Measurements from ENCODE around the gene HTRA1. TPM values are rescaled to one million over a fixed set of nuclear protein-coding genes. Genes with fewer than 3 reads are reported as not detected.

The HTRA1 gene
- total RNA-seq, 3 donors from 2014 or later = 11.0 to 122 (median 28.9) TPM

DNA sequence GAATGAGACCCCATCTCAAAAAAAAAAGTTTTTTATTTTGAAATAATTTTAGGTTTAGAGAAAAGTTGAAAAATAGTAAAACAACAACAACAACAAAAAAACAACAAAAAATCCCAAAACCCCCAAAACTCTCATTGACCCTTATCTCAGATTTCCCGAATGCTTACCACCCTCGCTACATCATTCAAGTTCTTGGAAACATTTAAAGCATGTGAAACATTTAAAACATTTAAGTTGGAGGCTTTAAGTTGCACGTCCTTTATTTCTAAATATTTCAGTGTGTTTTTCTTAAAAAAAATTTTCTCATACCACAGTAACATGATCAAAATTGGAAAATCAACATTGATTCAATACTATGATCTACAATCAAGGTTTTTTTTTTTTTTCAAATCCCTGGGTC lies 7.3 kb upstream of the HTRA1 start:
- Histone ChIP-seq H3K4me1 (ENCODE audit: low read depth) (no peaks in the 10 kb centered on the region), H3K9me3 (no peaks in the 10 kb centered on the region), H3K4me3 (no peak overlapping the region), H3K36me3 (ENCODE audit: low read depth) (no peaks in the 10 kb centered on the region)
- intact Hi-C loops (cut with DNase I, micrococcal nuclease) = loop anchor here in 1 of 2 donors (10.0 kb wide), 1 partner anchor 111 kb away; the partner anchor contains the start of gene DMBT1
- ATAC-seq = no peak
- TF ChIP-seq, protein P1, sequence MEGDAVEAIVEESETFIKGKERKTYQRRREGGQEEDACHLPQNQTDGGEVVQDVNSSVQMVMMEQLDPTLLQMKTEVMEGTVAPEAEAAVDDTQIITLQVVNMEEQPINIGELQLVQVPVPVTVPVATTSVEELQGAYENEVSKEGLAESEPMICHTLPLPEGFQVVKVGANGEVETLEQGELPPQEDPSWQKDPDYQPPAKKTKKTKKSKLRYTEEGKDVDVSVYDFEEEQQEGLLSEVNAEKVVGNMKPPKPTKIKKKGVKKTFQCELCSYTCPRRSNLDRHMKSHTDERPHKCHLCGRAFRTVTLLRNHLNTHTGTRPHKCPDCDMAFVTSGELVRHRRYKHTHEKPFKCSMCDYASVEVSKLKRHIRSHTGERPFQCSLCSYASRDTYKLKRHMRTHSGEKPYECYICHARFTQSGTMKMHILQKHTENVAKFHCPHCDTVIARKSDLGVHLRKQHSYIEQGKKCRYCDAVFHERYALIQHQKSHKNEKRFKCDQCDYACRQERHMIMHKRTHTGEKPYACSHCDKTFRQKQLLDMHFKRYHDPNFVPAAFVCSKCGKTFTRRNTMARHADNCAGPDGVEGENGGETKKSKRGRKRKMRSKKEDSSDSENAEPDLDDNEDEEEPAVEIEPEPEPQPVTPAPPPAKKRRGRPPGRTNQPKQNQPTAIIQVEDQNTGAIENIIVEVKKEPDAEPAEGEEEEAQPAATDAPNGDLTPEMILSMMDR (IDR thresholded peaks at IDR 0.05) = no peak
- DNase-seq = no peak

DNA sequence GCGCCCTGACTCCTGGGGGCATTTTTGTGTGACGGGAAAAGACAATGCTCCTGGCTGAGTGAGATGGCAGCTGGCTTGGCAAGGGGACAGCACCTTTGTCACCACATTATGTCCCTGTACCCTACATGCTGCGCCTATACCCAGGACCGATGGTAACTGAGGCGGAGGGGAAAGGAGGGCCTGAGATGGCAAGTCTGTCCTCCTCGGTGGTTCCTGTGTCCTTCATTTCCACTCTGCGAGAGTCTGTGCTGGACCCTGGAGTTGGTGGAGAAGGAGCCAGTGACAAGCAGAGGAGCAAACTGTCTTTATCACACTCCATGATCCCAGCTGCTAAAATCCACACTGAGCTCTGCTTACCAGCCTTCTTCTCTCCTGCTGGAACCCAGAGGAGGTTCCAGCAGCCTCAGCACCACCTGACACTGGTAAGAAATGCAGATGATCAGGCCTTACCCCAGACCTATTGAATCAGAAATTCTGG lies 6.7 kb upstream of the HTRA1 start, which contains the start of gene ARMS2:
Gene ARMS2, plus strand, starts transcription at position 51 of the 478 bp plus-strand sequence. Its CDS starts 75 bp downstream, at position 126.
- no peak for ATAC-seq
- H3K9me3 ChIP-seq = no peaks in the 10 kb centered on the region
- H3K4me1 ChIP-seq (ENCODE audit: low read depth) = no peaks in the 10 kb centered on the region
- TF ChIP-seq, protein P1 (IDR thresholded peaks at IDR 0.05) = no peak
- intact Hi-C loops (cut with DNase I, micrococcal nuclease) = loop anchor here in 1 of 2 donors (10.0 kb wide), 1 partner anchor 110 kb away; the partner anchor contains the start of gene DMBT1
- DNase-seq = no peak
- H3K4me3 ChIP-seq = no peak within 1 kb of the TSS
- H3K36me3 ChIP-seq (ENCODE audit: low read depth) = no peaks in the 10 kb centered on the region

DNA sequence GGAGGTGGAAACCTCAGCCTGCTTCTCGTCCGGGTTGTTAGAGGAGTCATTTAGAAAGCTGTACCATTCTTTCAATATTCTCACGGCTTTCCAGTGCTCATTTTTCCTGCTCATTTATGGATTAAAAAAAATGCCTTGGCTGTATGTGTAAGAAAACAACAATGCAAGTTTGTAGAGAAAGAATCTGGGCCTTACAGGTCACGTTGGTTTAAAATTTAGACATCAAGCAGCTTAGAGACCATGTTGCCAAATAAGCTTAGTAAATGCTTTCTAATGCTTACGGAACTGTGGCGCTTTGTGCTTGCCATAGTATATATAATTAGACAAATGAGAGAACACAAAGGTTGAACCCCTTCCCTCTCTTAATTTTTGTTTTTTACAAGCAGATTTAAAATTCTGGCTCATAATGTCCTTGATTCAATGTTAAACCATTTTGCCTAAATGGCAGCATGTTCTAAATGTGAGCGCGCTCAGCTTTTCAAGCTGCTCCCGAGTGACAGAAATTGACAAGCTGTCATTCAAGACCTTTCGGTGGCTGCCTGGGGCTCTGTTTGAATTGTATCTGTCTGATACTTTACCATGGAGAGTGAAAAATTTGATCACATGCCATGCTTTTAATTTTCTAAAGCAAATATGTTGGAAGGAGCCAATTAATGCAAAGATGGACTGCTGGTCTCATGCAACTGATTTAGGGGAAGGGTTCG lies 5.8 kb upstream of the HTRA1 start:
- TF ChIP-seq, protein P1 (IDR thresholded peaks at IDR 0.05) = no peak
- Histone ChIP-seq H3K36me3 (ENCODE audit: low read depth) (no peaks in the 10 kb centered on the region), H3K9me3 (no peaks in the 10 kb centered on the region), H3K4me1 (ENCODE audit: low read depth) (peaks cover 2% of the 10 kb centered on the region), H3K4me3 (no peak overlapping the region)
- DNase-seq = no peak
- ATAC-seq = no peak
- intact Hi-C loops (cut with DNase I, micrococcal nuclease) = loop anchor here in 1 of 2 donors (10.0 kb wide), 1 partner anchor 109 kb away; the partner anchor contains the start of gene DMBT1

DNA sequence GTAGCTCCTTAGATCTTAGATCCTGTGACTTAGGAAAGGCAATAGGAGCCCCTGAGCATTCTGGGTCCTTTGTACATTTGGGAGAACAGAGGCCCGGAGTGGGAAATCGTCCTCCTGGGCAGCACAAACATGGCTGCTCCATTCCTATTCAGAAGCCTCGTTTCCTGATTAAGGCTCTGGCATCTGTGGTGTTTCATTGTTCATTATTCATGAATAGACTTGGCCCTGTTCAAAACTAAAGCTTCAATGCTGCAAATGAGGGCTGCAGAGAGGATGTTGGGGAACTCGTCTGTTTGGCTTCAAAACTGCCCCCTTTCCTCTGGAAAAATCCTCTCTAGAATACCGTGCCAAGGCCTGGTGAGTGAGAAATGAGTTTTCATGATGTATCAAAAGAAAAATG lies 3.4 kb upstream of the HTRA1 start:
- no peak for ATAC-seq
- intact Hi-C loops (cut with DNase I, micrococcal nuclease) = loop anchor here in 1 of 2 donors (10.0 kb wide), 1 partner anchor 107 kb away; the partner anchor contains the start of gene DMBT1
- TF ChIP-seq, protein P1 (IDR thresholded peaks at IDR 0.05) = no peak

DNA sequence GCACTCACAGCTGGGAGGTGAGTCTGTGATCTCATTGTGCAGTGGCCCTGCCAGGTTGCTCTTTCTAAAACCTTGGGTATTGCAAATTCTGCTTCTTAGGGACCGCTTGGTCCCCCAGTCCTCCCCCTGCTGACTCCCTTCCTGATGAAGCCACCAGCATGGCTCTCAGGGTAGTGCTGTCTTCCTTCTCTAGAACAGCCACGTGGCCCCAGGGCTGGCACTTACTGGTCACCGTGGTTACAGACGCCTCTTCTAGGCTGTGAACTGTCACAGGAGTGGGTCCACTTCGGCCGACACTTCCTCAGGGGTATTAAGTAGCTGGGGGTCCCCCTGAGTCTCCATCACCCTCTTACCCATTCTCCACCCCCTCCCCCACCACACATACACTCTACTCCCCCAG lies 2.7 kb upstream of the HTRA1 start:
- TF ChIP-seq, protein P1 (IDR thresholded peaks at IDR 0.05) = no peak
- Histone ChIP-seq H3K36me3 (ENCODE audit: low read depth) (no peaks in the 10 kb centered on the region), H3K4me1 (ENCODE audit: low read depth) (peaks cover 15% of the 10 kb centered on the region), H3K4me3 (no peak overlapping the region), H3K9me3 (no peaks in the 10 kb centered on the region)
- intact Hi-C loops (cut with DNase I, micrococcal nuclease) = loop anchor here in 1 of 2 donors (10.0 kb wide), 1 partner anchor 106 kb away; the partner anchor contains the start of gene DMBT1
- no peak for ATAC-seq
- DNase-seq = no peak

More for the DNA sequence above, 3.4 kb upstream of the HTRA1 start:
- peaks cover 12% of the 10 kb centered on the region for H3K4me1 ChIP-seq (ENCODE audit: low read depth)
- no peak for DNase-seq
- H3K36me3 ChIP-seq (ENCODE audit: low read depth) = no peaks in the 10 kb centered on the region
- no peaks in the 10 kb centered on the region for H3K9me3 ChIP-seq
- no peak overlapping the region for H3K4me3 ChIP-seq

Measured in mucosa of descending colon (tissue), 3 donors.